ENCODE measurements around the gene COMMD1.
"Not testable (repeated sequence)": the region's sequence is repeated elsewhere in the genome, so short reads cannot be mapped to it uniquely, and the experiment has no call there.

The COMMD1 gene

DNA sequence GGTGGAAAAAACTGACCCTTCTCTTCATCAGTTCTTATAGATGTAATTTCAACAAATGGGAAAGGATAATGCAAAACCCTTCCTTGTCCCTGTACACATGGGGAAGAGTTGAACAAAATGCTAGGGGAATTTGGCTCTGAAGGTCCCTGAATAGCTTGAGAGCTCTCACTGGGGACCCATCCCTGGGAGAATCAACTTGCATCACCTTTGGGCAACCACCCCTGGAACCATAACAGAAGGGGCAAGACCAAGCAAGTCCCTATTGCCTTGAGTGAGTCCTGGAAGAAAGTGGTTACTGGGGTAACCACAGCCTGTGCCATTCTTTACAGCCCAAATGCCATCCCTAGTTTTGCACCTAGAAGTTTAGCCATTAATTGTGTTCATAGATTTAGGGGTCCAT is 238.2 kb downstream of the COMMD1 start:
- no peak for DNase-seq

DNA sequence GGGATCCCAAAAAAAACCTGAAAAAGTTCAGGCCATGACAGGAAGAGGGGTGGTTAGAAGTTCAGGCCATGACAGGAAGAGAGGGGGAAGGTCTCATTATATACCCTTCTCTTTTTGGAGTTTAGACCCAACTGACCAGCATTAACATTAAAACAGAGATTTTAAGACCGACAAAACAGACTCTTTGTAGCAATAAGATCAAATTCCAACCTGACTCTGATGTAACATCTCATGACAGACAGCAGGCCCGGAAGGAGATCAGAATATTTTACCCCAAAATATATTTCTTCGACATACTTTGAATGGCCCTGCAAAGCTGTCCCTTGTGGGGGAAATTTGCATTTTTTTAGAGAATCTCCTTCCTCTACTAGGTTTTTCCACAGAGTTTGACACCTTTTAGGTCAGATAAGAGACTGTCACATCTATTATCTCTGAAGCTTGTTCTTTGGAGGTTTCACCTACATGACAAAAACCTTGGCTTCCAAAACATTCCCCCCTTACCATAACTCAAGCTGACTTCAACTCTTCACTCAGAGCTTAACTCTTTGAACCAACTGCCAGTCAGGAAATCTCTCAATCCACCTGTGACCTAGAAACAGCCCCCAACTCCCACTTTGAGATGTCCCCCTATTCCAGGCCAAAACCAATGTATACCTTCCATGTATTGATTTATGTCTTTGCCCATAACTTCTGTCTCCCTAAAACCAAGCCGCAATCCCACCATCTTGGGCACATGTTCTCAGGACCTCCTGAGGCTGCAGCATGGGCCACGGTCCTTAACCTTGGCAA is 239.4 kb downstream of the COMMD1 start:
- no peak for DNase-seq

DNA sequence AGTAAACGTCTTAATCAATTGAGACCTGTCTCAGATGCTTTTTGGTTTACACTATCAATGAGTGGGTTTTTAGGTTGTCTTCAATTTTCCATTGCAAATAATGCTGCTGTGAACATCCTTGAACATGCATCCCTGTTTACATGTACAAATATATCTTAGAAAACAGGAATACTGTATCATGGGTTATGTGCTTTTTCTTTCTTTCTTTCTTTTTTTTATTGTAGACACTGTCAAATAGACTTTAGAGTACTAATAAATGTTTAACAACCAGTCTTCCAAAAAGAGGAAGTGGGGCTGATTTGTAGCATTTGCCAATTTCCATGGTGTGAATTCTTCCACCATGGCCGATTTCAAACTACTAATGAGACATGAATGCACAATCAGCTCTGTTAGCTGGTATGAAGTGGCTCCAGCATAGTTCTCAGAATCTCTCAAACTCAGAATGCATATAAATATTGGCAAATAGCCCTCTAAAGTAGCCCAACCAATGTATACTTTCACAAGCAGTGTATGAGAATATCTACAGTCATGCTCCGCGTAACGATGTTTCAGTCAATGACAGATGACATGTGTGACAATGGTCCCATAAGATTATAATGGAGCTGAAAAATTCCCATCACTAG is 240.1 kb downstream of the COMMD1 start:
- no peak for DNase-seq

DNA sequence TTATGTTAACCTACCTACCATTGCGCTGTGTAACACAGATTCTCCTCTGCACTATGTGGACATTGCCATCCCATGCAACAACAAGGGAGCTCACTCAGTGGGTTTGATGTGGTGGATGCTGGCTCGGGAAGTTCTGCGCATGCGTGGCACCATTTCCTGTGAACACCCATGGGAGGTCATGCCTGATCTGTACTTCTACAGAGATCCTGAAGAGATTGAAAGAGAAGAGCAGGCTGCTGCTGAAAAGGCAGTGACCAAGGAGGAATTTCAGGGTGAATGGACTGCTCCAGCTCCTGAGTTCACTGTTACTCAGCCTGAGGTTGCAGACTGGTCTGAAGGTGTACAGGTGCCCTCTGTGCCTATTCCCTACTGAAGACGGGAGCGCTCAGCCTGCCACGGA is 241.3 kb downstream of the COMMD1 start:
- DNase-seq, result peak; percentile 43

DNA sequence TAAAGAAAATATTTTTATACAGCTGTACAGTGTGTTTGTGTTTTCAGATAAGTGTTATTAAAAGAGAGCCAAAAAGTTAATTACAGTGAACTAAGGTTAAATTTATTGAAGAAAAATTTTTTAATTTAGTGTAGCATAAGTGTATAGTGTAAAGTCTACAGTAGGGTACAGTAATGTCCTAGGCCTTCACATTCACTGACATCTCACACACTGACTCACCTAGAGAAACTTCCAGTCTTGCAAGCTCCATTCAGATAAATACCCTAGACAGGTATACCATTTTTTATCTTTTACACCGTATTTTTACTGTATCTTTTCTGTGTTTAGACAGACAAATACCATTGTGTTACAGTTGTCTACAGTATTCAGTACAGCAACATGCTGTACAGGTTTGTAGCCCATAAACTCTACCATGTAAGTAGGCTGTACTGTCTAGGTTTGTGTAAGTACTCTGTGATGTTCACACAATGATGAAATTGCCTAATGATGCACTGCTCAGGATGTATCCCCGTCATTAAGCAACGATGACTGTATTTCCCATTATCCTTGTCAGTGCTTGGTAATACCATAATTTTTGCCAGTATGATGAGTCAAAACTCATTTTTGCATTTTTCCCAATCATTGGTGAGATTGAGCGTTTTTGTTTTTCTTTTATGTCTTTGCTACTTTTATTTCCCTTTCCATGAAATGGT is 242.3 kb downstream of the COMMD1 start:
- no peak for DNase-seq

DNA sequence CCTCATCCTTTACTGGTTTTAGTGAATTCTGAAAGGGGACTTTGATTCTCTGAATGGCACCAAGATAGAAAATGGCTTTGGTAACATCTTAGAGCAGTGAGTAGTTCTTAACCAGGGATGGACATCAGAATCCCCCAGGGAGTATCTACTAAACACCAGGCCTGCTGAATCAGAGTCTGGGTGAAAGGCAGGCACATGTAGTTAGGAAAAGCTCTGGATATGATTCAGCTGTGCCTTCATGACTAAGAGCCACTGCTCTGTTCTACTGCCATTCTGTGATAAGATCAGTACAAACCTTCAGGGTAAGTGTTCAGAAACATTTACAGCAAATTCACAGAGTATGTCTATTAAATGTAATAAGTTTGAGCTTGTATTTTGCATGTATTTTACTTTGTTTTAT is 244.2 kb downstream of the COMMD1 start:
- DNase-seq, result no peak

DNA sequence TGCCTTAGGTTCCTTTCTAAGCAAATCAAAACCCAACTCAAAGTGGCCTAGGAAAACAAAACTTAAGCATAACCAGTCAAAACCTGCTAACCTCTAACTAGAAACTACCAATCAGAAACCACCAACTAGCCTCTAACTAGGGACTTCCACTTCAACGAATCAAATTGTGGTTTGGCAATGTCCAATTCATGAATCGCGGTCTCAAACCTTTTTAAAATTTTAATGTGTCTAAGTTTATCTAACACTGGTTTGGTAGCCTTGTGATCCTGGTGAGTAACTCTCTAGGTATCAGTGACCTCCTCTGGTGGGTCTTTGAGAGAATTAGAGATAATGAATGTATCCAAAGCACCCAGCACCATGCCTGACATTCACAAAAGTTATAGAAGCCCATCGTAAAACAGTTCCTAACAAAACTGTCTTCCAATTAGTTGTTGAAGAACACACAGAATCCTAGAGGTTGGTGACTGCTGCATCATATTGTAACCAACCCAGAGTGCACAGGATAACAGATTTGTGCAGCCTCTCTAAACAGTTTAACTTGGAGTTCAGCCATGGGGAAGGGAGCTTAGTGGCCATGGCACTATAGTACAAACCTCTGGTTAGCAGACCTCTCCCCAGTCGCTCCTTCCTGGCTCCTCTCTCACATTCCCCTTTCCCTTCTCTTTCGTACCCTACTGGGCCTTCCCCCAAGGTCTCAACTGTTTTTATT is 245.3 kb downstream of the COMMD1 start:
- no peak for DNase-seq

DNA sequence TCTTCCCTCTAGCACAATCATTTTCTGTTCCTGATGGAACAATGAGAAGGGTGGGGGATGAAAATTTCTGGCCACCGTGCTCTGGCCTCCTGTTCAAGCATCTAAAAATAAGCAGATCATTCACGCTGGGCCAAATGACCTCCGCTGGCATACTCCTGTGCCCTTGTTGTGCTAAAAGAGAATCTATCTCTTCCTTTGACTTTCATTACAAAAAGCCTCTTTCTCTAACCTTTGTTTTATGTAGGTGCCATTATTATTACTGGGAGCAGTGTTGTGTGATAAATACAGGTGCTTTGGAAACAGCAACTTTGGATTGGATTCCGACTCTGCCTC is 245.8 kb downstream of the COMMD1 start:
- DNase-seq, result no peak

DNA sequence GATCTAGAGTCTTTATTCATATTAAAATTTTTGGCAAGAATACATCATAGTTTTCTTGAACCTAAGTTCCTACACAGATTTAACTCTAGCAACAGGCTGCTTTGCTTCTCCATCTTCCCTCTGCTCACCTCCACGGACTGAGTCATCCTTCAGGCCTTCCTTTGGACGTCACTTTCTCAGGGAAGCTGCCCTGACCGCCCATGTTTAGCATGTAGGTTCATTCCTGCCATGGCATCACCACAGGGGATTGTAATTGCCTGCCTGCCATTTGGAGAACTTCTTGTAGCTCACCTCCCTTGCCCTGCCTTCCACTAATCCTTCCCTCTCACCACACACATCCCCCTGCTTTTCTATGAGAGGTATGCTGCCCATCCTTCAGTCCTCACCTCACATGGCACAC is 246.5 kb downstream of the COMMD1 start:
- no peak for DNase-seq

DNA sequence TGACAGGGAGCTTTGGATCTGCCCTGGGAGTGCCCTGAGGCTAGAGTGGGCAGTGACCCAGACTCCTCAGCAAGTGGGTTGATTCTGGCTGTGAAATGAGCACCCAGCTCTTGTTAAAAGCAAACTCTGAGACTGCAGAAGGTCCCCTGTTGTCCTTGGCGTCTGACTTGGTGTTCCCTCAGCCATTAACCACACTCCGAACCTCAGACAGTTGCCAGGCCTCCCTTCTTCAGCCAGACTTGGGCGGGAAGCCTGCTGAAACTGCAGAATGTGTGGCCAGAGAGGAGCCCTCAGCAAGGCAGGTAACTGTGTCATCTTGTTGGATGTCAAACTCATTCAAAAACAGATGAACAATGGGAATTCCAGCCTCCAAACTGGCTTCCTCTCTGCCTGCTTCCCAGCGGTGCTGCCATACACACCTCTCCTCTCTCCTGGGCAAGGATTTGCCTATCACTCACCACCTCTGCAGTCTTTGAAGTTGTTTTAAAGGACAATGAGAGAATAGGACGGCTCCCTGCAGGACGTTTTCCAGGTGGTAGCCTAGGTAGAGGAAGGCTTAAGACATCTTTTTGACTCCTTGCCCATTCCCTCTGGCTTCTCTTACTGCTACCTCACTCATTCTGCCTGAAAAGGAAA is 251.5 kb downstream of the COMMD1 start:
- no peak for DNase-seq

DNA sequence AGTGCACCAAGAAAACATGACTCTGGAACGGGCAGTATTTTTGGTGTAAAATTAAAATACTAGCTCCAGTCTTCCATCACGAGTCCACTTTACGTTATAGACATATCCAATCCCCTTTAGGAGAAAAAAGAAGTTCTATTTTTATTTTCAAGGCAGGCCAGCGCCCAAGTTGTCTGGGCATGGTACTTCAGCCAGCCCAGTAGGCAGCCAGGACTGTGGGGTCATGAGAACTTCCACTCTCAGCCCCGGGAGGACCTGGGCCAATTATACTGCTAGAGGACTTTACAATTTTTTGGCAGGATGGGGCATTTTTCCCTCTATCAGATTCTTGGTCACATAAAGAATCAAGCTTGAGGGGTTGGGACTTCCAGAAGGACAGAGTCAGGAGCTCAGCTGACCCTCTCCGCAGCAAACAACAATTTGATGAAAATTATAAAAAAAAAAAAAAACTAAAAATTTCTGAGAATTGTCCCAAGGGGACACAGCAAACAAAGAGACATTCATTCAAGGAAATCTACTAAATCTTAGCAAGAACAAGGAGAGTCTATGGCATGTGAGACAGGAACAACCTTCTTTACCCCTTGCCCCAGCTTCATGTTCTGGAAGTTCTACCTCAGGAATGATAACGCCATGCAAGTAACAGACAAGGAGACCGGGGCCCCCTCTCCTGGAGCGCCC is 253.1 kb downstream of the COMMD1 start:
- DNase-seq, result no peak

DNA sequence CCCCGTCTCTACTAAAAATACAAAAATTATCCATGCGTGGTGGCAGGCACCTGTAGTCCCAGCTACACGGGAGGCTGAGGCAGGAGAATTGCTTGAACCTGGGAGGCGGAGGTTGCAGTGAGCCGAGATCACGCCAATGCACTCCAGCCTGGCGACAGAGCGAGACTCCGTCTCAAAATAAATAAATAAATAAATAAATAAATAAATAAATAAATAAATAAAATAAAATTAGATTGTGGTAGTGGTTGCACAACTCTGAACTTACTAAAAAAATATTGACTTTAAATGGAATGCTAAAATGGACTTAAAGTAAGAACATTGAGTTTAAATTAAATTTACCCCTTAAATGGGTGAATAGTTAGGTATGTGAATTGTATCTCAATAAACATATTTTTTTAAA is 255.2 kb downstream of the COMMD1 start:
- DNase-seq, result not testable (repeated sequence)

DNA sequence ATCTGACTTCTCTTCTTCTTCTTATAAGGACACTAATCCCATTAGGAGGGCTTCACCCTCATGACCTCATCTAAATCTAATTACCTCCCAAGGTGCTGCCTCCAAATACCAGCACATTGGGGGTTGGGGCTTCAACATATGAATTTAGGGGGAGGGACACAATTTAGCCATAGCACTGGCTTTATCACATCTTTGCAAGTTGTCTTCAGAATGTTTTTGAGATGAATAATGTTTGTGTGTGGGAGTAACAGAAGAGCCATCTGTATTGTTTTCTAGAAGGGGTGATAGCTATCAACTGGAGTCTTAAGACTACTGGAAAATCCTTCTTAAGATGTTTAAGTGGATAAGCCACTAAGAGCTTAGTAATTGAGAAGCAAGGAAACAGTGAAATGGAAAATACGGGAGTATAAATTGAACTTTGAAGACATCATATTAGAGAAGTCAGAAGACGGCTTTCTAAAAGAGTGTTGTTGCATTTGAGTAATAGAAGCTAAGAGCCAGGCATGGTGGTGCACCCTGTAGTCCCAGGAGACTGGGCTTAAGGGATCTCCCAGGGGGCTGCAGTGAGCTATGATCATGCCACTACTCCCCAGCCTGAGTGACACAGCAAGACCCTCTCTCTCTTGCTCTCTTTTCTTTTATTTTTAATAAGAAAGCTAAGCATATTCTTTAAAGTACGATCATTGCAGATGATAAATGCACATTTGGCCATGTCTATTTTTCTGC is 257.8 kb downstream of the COMMD1 start:
- DNase-seq, result no peak

DNA sequence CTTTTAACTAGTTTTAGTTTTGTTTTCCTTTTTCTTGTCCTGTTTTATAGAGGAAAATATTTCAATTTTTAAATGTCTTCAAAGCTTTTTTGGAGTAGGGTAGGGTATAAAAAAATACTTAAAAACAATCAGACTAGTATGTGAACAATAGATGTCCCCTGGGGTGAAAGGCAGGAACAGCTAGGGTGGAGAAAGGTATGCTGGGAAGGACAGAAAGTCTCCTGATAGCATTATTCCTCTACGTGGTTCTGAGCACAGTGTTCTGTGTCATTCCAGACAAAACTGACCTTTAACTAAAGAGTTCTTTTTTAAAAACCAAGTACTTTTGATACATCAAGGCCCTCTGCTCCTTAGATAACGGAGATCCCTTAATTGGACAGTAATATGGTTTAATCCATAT is 258.4 kb downstream of the COMMD1 start:
- no peak for DNase-seq

DNA sequence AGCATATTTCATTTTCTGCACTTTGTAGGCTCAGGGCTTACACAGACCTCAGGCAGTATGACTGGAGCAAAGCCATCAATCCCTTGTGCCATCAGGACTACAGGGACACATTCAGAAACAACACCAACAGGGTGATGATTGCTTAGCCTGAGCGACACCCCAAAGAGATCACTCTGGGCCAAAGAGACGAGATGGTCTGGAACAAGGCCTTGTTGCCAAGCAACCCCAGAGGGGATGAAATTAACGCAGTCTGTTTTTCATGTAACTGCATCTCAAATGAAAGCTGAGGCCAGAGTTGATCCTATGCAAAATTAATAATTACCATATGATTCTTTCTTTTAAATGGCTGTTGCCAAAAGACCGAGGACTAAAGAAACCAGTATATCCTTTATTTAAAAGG is 270.3 kb downstream of the COMMD1 start:
- DNase-seq, result no peak

DNA sequence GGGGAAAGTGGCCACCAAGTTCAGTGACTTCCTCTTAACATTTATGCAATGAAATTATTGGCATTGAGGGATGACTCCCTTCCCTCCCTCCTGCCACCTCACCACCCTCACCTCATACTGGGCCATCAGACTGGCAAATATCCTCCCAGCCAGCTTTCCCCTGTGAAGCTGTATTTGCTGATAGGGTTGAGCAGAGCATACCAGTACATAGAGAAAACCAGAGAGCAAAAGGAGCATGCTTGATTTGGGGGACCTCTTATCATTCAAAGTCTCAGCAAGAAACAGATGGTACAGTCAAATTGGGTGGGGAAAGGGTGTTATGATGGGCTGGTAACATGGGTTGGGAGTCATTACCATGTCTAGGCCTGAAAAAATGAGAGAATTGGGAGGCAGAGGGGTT is 271.3 kb downstream of the COMMD1 start:
- no peak for DNase-seq

DNA sequence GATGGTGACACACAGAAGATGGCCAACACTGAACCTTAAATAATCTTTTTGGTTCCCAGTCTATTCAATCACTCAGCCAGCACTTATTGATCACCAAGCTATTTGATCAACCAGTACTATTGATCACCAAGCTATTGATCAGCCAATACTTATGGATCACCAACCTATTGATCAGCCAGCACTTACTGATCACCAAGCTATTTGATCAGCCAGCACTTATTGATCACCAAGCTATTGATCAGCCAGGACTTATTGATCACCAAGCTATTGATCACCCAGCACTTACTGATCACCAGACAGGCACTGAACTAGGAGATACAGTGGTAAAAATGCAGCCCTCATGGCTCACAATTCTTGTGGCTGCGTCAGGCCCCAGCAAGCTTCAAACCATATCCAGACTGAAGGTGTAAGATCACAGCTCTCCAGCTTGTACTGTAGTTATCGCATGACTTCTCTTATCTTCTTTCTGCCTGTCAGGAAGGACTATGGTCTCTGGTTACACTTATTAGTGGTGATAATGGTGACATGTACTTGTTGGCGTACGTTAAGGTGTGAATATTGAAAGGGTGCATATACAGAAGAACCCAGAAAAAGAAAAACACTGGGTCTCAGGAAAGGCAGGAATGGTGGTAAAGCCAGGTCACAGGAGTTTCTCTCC is 272.0 kb downstream of the COMMD1 start:
- DNase-seq, result no peak

DNA sequence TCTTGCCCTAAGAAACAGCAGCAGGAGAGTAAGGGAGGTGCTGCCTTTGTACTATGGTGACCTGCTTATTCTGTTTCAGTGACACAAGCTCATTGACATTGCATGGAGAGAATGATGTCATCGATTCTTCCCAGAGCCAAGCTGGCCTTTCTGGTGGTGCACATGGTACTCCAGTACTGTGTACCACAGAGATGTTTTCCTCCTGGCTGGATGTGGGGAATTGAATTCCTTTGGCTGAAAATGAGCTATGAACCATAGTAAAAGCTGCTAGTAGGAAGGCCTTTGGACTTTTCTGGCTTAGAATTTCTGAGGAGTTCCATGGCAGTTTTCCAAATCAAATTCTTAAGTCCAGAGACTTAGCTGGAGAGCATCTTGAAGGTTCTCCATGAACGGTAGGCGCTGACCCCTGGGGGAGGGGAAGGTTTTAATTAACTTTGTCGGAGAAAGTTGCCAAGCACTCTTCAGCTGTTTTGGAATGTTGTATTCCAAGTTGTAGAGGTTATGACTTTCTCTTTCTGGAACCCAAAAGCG is 273.3 kb downstream of the COMMD1 start:
- DNase-seq, result no peak

DNA sequence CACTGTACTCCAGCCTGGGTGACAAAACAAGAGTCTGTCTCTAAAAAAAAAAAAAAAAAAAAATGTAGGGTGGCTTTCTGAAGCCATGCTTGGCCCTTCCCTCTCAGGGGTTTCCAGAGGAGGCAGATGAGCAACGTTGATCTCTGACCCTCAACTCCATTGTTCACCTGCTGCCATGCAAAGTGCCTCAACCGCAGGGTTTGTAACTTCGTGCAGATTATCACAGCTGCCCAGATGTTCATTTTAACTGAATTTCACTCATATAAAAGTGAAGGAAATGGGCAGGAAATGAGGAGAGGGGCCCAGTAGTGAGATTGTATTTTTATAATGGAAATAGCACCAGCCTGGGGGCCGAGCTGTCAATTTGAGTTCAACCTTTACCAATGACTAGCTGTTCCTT is 275.5 kb downstream of the COMMD1 start:
- DNase-seq, result no peak

DNA sequence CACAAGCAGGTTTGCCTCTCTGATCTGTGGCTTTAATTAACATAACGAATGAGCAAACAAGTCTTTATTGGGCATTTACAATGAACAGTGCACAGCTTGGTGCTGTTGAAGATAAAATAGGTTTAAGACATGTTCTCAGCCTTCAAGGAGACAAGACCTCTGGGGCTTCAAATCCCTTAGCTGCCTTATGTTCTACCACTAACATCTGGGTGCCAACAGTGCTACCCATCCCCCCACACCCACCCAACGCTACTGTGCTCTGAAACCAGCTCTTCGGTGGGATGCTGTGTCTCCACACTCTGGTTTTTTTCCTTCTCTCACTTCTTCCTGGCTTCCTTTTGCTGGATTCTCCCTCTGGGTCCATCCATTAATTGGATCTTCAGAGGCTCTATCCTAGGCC is 276.4 kb downstream of the COMMD1 start:
- DNase-seq, result no peak
